Fibroblast of lung (primary cell): Measurements from ENCODE around the gene SPPL3. TPM values are rescaled to one million over a fixed set of nuclear protein-coding genes. Genes with fewer than 3 reads are reported as not detected.

Experiments
- DNase-seq, 2 donors: peaks; one replicate each; pipeline versions ENCODE4 v3.0.0 to v3.0.0-alpha.2; 2010; ENCODE audit warnings: low read depth in 2 of 2
- H2AFZ ChIP-seq: 2 replicates; pipeline ENCODE4 v1.5.1; 2012; ENCODE audit warnings: low read length, control low read depth, inconsistent platforms
- H3K27ac ChIP-seq: 2 replicates; pipeline ENCODE4 v1.5.1; 2011; ENCODE audit warnings: low read length, control low read depth; ENCODE audit not compliant: insufficient read depth
- H3K27me3 ChIP-seq: 2 replicates; pipeline ENCODE4 v1.5.1; 2011; ENCODE audit warnings: mild to moderate bottlenecking, low read length; ENCODE audit not compliant: control insufficient read depth, insufficient read depth
- H3K36me3 ChIP-seq: 2 replicates; pipeline ENCODE4 v1.5.1; 2011; ENCODE audit warnings: low read length; ENCODE audit not compliant: control insufficient read depth, insufficient read depth
- H3K4me1 ChIP-seq: 2 replicates; pipeline ENCODE4 v1.5.1; 2011; ENCODE audit warnings: low read length; ENCODE audit not compliant: control insufficient read depth, insufficient read depth; ENCODE audit errors: extremely low read depth
- H3K4me2 ChIP-seq: 2 replicates; pipeline ENCODE4 v1.5.1; 2011; ENCODE audit warnings: low read length, control low read depth; ENCODE audit not compliant: insufficient read depth; ENCODE audit errors: extremely low read depth
- H3K4me3 ChIP-seq, 4 experiments: fragments of 200-600 bp in 1 of 4; sonication (generic) in 1 of 4; replicated peaks in 1 of 4; 2 replicates each; pipeline ENCODE4 v1.5.1; 2011 to 2016; ENCODE audit warnings: low read length in 4 of 4, low read depth in 3 of 4, mild to moderate bottlenecking in 3 of 4, control low read depth in 2 of 4, inconsistent platforms in 1 of 4, mixed read lengths in 1 of 4; ENCODE audit not compliant: insufficient read depth in 1 of 4; ENCODE audit errors: control extremely low read depth in 1 of 4
- H3K79me2 ChIP-seq: 2 replicates; pipeline ENCODE4 v1.5.1; 2012; ENCODE audit warnings: mild to moderate bottlenecking, low read length, inconsistent platforms; ENCODE audit not compliant: control insufficient read depth, insufficient read depth
- H3K9ac ChIP-seq: 2 replicates; pipeline ENCODE4 v1.5.1; 2011; ENCODE audit warnings: mild to moderate bottlenecking, low read length, control low read depth; ENCODE audit not compliant: insufficient read depth
- H3K9me3 ChIP-seq: 2 replicates; pipeline ENCODE4 v1.5.1; 2012; ENCODE audit warnings: low read depth, low read length; ENCODE audit not compliant: control insufficient read depth, insufficient read depth
- H4K20me1 ChIP-seq: 2 replicates; pipeline ENCODE4 v1.5.1; 2011; ENCODE audit warnings: low read length; ENCODE audit not compliant: control insufficient read depth, insufficient read depth; ENCODE audit errors: extremely low read depth
- CTCF ChIP-seq, 2 donors: IDR thresholded peaks in 1 of 2; conservative IDR thresholded peaks in 1 of 2; 1 replicate in 1 of 2; 2 replicates in 1 of 2; pipeline ENCODE4 v1.5.1; 2011 to 2012; ENCODE audit warnings: low read length in 2 of 2, control low read depth in 1 of 2, inconsistent platforms in 1 of 2, low read depth in 1 of 2, mild to moderate bottlenecking in 1 of 2
- EZH2 ChIP-seq: IDR thresholded peaks from 2 replicates; pipeline ENCODE4 v1.5.1; 2012; ENCODE audit warnings: low read length, control low read depth, mild to moderate bottlenecking; ENCODE audit errors: missing control alignments
- polyA plus RNA-seq, 2 donors: library from polyadenylated mRNA; depleted of rRNA in 1 of 2; stranded (reverse) in 1 of 2; unstranded in 1 of 2; fragments of >200 nt; gene quantifications; 2 replicates each; pipeline ENCODE4 v1.2.1, GENCODE V29; 2011 to 2012; ENCODE audit warnings: missing spikeins in 1 of 2
- total RNA-seq: library from RNA; depleted of rRNA; stranded (reverse); fragments of >200 nt; gene quantifications from 2 replicates; pipeline ENCODE4 v1.2.1, GENCODE V29; 2014

The SPPL3 gene
- total and polyA plus RNA-seq, 2 donors (not counting 1 experiment from before 2014, with no cell fraction given) = 7.1 to 41.4 TPM

- Histone ChIP-seq H3K27ac (no peak overlapping the region), H3K4me1 (no peaks in the 10 kb centered on the region), H3K9me3 (no peaks in the 10 kb centered on the region), H3K4me3 (no peak overlapping the region), H3K36me3 (no peaks in the 10 kb centered on the region), H3K9ac (no peak overlapping the region), H3K27me3 (no peaks in the 10 kb centered on the region), H4K20me1 (no peaks in the 10 kb centered on the region), H3K79me2 (no peaks in the 10 kb centered on the region), H2AFZ (no peak overlapping the region), H3K4me2 (no peak overlapping the region)
- no peak for DNase-seq
- TF ChIP-seq EZH2 (no peak), CTCF (conservative IDR thresholded peaks at IDR 0.05 in 1 of 2, IDR thresholded peaks at IDR 0.05 in 1 of 2; ENCODE audit: low read depth in 1 of 2, low read length in 2 of 2) (peak in 1 of 2 donors; percentile 34)
These were observed 166.5 kb downstream of the SPPL3 start for GRCh38 chr12:120737557-120738251.

GRCh38 chr12:120736404-120737331 is 167.5 kb downstream of the SPPL3 start:
- Histone ChIP-seq H2AFZ (no peak overlapping the region), H3K4me1 (no peaks in the 10 kb centered on the region), H3K9me3 (no peaks in the 10 kb centered on the region), H3K27me3 (no peaks in the 10 kb centered on the region), H3K27ac (no peak overlapping the region), H4K20me1 (no peaks in the 10 kb centered on the region), H3K9ac (no peak overlapping the region), H3K4me2 (no peak overlapping the region), H3K4me3 (no peak overlapping the region), H3K36me3 (no peaks in the 10 kb centered on the region), H3K79me2 (no peaks in the 10 kb centered on the region)
- TF ChIP-seq CTCF (conservative IDR thresholded peaks at IDR 0.05 in 1 of 2, IDR thresholded peaks at IDR 0.05 in 1 of 2; ENCODE audit: low read depth in 1 of 2, low read length in 2 of 2) = no peak
- no peak for TF ChIP-seq EZH2
- no peak for DNase-seq

- no peaks in the 10 kb centered on the region for H3K79me2 ChIP-seq
- H3K9me3 ChIP-seq = no peaks in the 10 kb centered on the region
- no peak overlapping the region for H3K4me2 ChIP-seq
- no peak overlapping the region for H2AFZ ChIP-seq
- DNase-seq = no peak
- H3K27ac ChIP-seq = no peak overlapping the region
- no peak for TF ChIP-seq EZH2
- H3K4me3 ChIP-seq = no peak overlapping the region
- H3K9ac ChIP-seq = no peak overlapping the region
- H3K4me1 ChIP-seq = no peaks in the 10 kb centered on the region
- no peaks in the 10 kb centered on the region for H4K20me1 ChIP-seq
- H3K27me3 ChIP-seq = no peaks in the 10 kb centered on the region
- no peaks in the 10 kb centered on the region for H3K36me3 ChIP-seq
These were observed 169.0 kb downstream of the SPPL3 start for GRCh38 chr12:120735181-120735580.
